Liver (tissue), 9 donors: ENCODE results near the gene SH3PXD2B. TPM values are rescaled to one million over a fixed set of nuclear protein-coding genes. Genes with fewer than 3 reads are reported as not detected.

ENCODE experiments used
- DNase-seq: peaks from one replicate; pipeline ENCODE4 v3.0.0-alpha.2; 2017; ENCODE audit warnings: low spot score
- H3K27ac ChIP-seq, 2 donors: one replicate each; pipeline ENCODE4 v1.7.0; 2013; ENCODE audit warnings: inconsistent platforms in 2 of 2, low read length in 2 of 2, control low read depth in 1 of 2, low read depth in 1 of 2, mild to moderate bottlenecking in 1 of 2
- H3K27me3 ChIP-seq, 4 donors: one replicate each; pipeline versions ENCODE4 v1.6.1 to v1.7.0; 2013; ENCODE audit warnings: low read length in 3 of 4, inconsistent platforms in 1 of 4, mild to moderate bottlenecking in 1 of 4, moderate library complexity in 1 of 4; ENCODE audit not compliant: control insufficient read depth in 4 of 4, insufficient read depth in 4 of 4
- H3K36me3 ChIP-seq, 4 donors: one replicate each; pipeline versions ENCODE4 v1.6.1 to v1.7.0; 2013; ENCODE audit warnings: low read length in 3 of 4, mild to moderate bottlenecking in 3 of 4, low read depth in 1 of 4, moderate library complexity in 1 of 4; ENCODE audit not compliant: control insufficient read depth in 4 of 4, insufficient read depth in 3 of 4
- H3K4me1 ChIP-seq, 4 donors: one replicate each; pipeline versions ENCODE4 v1.6.1 to v1.7.0; 2013; ENCODE audit warnings: low read length in 3 of 4, mild to moderate bottlenecking in 3 of 4, moderate library complexity in 1 of 4; ENCODE audit not compliant: control insufficient read depth in 4 of 4, insufficient read depth in 4 of 4
- H3K4me3 ChIP-seq, 3 donors: one replicate each; pipeline versions ENCODE4 v1.6.1 to v1.7.0; 2013; ENCODE audit warnings: low read length in 3 of 3, control low read depth in 1 of 3, low read depth in 1 of 3, mild to moderate bottlenecking in 1 of 3
- H3K9ac ChIP-seq, 2 donors: one replicate each; pipeline ENCODE4 v1.7.0; 2013; ENCODE audit warnings: low read length in 2 of 2, mild to moderate bottlenecking in 2 of 2, moderate library complexity in 2 of 2, control low read depth in 1 of 2, low read depth in 1 of 2
- H3K9me3 ChIP-seq, 4 donors: one replicate each; pipeline versions ENCODE4 v1.6.1 to v1.7.0; 2013; ENCODE audit warnings: low read length in 3 of 4; ENCODE audit not compliant: control insufficient read depth in 4 of 4
- EGR1 ChIP-seq, 2 donors: IDR thresholded peaks; 2 replicates each; pipeline ENCODE4 v1.6.1; 2016 to 2018; ENCODE audit warnings: antibody characterized with exemption in 2 of 2, low read depth in 2 of 2
- FOXA1 ChIP-seq: IDR thresholded peaks from 2 replicates; pipeline ENCODE4 v1.6.1; 2016; ENCODE audit warnings: antibody characterized with exemption
- FOXA2 ChIP-seq: IDR thresholded peaks from 2 replicates; pipeline ENCODE4 v1.6.1; 2016; ENCODE audit warnings: antibody characterized with exemption
- GABPA ChIP-seq, 2 donors: IDR thresholded peaks in 1 of 2; conservative IDR thresholded peaks in 1 of 2; 2 replicates each; pipeline ENCODE4 v1.6.1; 2016; ENCODE audit warnings: antibody characterized with exemption in 2 of 2, mild to moderate bottlenecking in 1 of 2, moderate library complexity in 1 of 2
- HNF4A ChIP-seq, 2 donors: conservative IDR thresholded peaks; 2 replicates each; pipeline ENCODE4 v1.6.1; 2016; ENCODE audit warnings: antibody characterized with exemption in 2 of 2, mild to moderate bottlenecking in 2 of 2
- HNF4G ChIP-seq: IDR thresholded peaks from 2 replicates; pipeline ENCODE4 v1.6.1; 2016; ENCODE audit warnings: antibody characterized with exemption
- JUND ChIP-seq, 2 donors: IDR thresholded peaks; 2 replicates each; pipeline ENCODE4 v1.6.1; 2016; ENCODE audit warnings: antibody characterized with exemption in 2 of 2
- NR2F2 ChIP-seq: IDR thresholded peaks from 2 replicates; pipeline ENCODE4 v1.6.1; 2016; ENCODE audit warnings: antibody characterized with exemption
- RAD21 ChIP-seq, 2 donors: IDR thresholded peaks; 2 replicates each; pipeline ENCODE4 v1.6.1; 2016; ENCODE audit warnings: antibody characterized with exemption in 2 of 2, mild to moderate bottlenecking in 2 of 2
- RXRA ChIP-seq, 2 donors: IDR thresholded peaks; 2 replicates each; pipeline ENCODE4 v1.6.1; 2017 to 2018; ENCODE audit warnings: antibody characterized with exemption in 2 of 2, mild to moderate bottlenecking in 1 of 2
- SP1 ChIP-seq: IDR thresholded peaks from 2 replicates; pipeline ENCODE4 v1.6.1; 2018; ENCODE audit warnings: antibody characterized with exemption, mild to moderate bottlenecking
- YY1 ChIP-seq: IDR thresholded peaks from 2 replicates; pipeline ENCODE4 v1.6.1; 2016; ENCODE audit warnings: antibody characterized with exemption, mild to moderate bottlenecking
- WGBS: extraction: QIAGEN DNeasy Blood & Tissue Kit; methylation state at CpG from one replicate; pipeline ENCODE4 v1.1.7; 2013; 5-methylcytosine and 5-hydroxymethylcytosine counted together
- polyA plus RNA-seq, 2 donors: library from polyadenylated mRNA; stranded (reverse) in 1 of 2; unstranded in 1 of 2; fragments of 200-250 nt in 1 of 2; fragments of >200 nt in 1 of 2; fragmentation: Nextera tagmentation in 1 of 2; extraction: Ambion mirVana in 1 of 2; gene quantifications; one replicate each; pipeline versions ENCODE4 v1.2.1 to v1.2.3, GENCODE V29; 2013 to 2015
- total RNA-seq, 2 donors: library from RNA; depleted of rRNA; stranded (reverse); fragments of >200 nt; gene quantifications; one replicate each; pipeline ENCODE4 v1.2.3, GENCODE V29; 2014
- TF ChIP-seq, protein P1 (sequence below): IDR thresholded peaks from 2 replicates; pipeline ENCODE4 v1.6.1; 2016; ENCODE audit warnings: antibody characterized with exemption
- TF ChIP-seq, protein P2 (sequence below): fragments of 150-350 bp; IDR thresholded peaks from 2 replicates; pipeline ENCODE4 v1.5.1; 2017; ENCODE audit warnings: improper control_type of control experiment, low read depth, low read length; ENCODE audit not compliant: missing input control
- TF ChIP-seq, protein P3 (sequence below): IDR thresholded peaks from 2 replicates; pipeline ENCODE4 v1.6.1; 2016; ENCODE audit warnings: antibody characterized with exemption
- TF ChIP-seq, protein P4 (sequence below): IDR thresholded peaks from 2 replicates; pipeline ENCODE4 v1.6.1; 2016; ENCODE audit warnings: antibody characterized with exemption, mild to moderate bottlenecking
- donor health status: healthy.
- donor health status: healthy.
- donor health status: healthy.
- donor health status: healthy.
- donor health status: healthy.

The SH3PXD2B gene
- total and polyA plus RNA-seq, 4 donors, result 1.1 to 3.3 (median 2.2) TPM

DNA sequence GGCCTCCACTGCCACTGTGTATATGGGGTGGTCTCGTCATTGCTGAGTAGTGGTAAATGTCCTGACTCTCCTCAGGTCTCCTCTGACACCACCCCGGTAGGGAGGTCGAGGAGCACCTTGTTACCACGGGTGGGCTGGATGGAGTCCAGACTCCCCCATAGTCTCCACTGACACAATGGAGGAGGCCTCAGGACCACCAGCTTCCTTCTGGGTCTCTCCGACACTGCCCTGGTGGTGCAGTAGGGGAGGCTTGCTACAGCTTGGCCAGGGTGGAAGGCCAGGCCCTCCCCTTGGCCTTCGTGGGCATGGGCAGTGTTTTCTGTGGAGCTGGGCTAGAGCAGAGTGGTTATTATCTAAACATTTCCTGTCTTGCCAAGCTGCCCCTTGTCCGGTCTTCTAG lies 15.4 kb upstream of the SH3PXD2B start (continued):
- TF ChIP-seq GABPA (IDR thresholded peaks at IDR 0.05 in 1 of 2, conservative IDR thresholded peaks at IDR 0.05 in 1 of 2), result no peak
- no peak for TF ChIP-seq FOXA2
- TF ChIP-seq RAD21 (IDR thresholded peaks at IDR 0.05), result no peak
- TF ChIP-seq, protein P1, sequence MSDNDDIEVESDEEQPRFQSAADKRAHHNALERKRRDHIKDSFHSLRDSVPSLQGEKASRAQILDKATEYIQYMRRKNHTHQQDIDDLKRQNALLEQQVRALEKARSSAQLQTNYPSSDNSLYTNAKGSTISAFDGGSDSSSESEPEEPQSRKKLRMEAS, result no peak
- TF ChIP-seq YY1, result no peak

DNA sequence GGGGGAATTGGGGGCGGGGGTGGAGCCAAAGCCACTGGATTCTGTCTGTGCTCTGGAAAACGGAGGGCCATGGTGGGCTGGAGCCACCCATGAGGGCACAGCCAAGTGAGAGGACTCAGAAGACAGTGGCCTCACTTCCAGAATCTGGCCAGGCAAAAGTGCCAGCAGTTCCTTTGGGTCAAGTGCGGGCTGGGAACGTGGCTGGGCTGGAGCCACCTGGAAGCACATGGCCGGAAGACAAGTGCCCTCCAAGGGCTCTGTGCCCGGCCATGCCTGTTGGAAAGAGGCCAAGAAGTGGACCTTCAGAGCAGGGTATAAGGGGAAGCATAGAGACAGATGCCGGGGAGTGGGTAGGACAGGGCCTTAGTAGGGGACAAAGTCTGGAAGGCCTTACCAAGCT lies 11.7 kb upstream of the SH3PXD2B start:
- Histone ChIP-seq H3K4me3 (no peak overlapping the region), H3K27ac (no peak overlapping the region), H3K9ac (no peak overlapping the region), H3K9me3 (no peaks in the 10 kb centered on the region), H3K4me1 (no peaks in the 10 kb centered on the region), H3K36me3 (no peaks in the 10 kb centered on the region), H3K27me3 (no peaks in the 10 kb centered on the region)
- no peak for DNase-seq
- WGBS, result 92% methylated on average over 7 of the region's 7 CpGs
- TF ChIP-seq RXRA (IDR thresholded peaks at IDR 0.05) (no peak), GABPA (IDR thresholded peaks at IDR 0.05 in 1 of 2, conservative IDR thresholded peaks at IDR 0.05 in 1 of 2) (no peak), FOXA2 (no peak), SP1 (no peak), RAD21 (IDR thresholded peaks at IDR 0.05) (no peak), EGR1 (IDR thresholded peaks at IDR 0.05; ENCODE audit: low read depth in 2 of 2) (no peak), HNF4G (no peak)
- TF ChIP-seq, protein P1, result no peak

DNA sequence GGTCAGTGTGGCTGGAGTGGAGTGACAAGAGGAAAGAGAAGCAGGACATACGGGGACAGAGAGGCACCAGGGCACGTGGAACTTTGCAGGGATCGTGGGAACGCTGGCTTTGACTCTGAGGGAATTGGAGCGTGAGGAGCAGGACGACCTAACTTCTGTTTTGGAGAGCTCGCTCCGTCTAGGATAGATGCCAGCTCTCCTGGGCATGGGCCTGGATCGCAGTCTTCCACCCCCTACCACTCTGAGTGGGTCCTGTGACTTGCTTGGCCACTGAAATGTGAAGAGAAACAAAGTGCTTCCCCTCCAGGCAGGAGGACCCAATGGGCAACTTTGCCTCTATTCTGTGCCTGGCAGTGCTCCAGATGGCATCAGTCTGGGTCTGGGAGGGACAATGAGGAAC lies 8.7 kb upstream of the SH3PXD2B start:
- Histone ChIP-seq H3K27me3 (no peaks in the 10 kb centered on the region), H3K36me3 (no peaks in the 10 kb centered on the region), H3K9ac (no peak overlapping the region), H3K27ac (no peak overlapping the region), H3K9me3 (no peaks in the 10 kb centered on the region), H3K4me1 (no peaks in the 10 kb centered on the region), H3K4me3 (no peak overlapping the region)
- TF ChIP-seq, protein P2, sequence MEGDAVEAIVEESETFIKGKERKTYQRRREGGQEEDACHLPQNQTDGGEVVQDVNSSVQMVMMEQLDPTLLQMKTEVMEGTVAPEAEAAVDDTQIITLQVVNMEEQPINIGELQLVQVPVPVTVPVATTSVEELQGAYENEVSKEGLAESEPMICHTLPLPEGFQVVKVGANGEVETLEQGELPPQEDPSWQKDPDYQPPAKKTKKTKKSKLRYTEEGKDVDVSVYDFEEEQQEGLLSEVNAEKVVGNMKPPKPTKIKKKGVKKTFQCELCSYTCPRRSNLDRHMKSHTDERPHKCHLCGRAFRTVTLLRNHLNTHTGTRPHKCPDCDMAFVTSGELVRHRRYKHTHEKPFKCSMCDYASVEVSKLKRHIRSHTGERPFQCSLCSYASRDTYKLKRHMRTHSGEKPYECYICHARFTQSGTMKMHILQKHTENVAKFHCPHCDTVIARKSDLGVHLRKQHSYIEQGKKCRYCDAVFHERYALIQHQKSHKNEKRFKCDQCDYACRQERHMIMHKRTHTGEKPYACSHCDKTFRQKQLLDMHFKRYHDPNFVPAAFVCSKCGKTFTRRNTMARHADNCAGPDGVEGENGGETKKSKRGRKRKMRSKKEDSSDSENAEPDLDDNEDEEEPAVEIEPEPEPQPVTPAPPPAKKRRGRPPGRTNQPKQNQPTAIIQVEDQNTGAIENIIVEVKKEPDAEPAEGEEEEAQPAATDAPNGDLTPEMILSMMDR, result no peak
- no peak for TF ChIP-seq HNF4A (conservative IDR thresholded peaks at IDR 0.05)
- TF ChIP-seq, protein P3, sequence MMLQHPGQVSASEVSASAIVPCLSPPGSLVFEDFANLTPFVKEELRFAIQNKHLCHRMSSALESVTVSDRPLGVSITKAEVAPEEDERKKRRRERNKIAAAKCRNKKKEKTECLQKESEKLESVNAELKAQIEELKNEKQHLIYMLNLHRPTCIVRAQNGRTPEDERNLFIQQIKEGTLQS, result no peak
- no peak for TF ChIP-seq FOXA1
- TF ChIP-seq RXRA (IDR thresholded peaks at IDR 0.05), result no peak
- TF ChIP-seq YY1, result no peak
- TF ChIP-seq HNF4G, result no peak
- TF ChIP-seq, protein P4, sequence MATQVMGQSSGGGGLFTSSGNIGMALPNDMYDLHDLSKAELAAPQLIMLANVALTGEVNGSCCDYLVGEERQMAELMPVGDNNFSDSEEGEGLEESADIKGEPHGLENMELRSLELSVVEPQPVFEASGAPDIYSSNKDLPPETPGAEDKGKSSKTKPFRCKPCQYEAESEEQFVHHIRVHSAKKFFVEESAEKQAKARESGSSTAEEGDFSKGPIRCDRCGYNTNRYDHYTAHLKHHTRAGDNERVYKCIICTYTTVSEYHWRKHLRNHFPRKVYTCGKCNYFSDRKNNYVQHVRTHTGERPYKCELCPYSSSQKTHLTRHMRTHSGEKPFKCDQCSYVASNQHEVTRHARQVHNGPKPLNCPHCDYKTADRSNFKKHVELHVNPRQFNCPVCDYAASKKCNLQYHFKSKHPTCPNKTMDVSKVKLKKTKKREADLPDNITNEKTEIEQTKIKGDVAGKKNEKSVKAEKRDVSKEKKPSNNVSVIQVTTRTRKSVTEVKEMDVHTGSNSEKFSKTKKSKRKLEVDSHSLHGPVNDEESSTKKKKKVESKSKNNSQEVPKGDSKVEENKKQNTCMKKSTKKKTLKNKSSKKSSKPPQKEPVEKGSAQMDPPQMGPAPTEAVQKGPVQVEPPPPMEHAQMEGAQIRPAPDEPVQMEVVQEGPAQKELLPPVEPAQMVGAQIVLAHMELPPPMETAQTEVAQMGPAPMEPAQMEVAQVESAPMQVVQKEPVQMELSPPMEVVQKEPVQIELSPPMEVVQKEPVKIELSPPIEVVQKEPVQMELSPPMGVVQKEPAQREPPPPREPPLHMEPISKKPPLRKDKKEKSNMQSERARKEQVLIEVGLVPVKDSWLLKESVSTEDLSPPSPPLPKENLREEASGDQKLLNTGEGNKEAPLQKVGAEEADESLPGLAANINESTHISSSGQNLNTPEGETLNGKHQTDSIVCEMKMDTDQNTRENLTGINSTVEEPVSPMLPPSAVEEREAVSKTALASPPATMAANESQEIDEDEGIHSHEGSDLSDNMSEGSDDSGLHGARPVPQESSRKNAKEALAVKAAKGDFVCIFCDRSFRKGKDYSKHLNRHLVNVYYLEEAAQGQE, result no peak
- no peak for TF ChIP-seq FOXA2
- TF ChIP-seq, protein P1, result no peak
- no peak for TF ChIP-seq NR2F2
- TF ChIP-seq JUND (IDR thresholded peaks at IDR 0.05), result no peak
- TF ChIP-seq SP1, result no peak
- TF ChIP-seq RAD21 (IDR thresholded peaks at IDR 0.05), result no peak
- TF ChIP-seq GABPA (IDR thresholded peaks at IDR 0.05 in 1 of 2, conservative IDR thresholded peaks at IDR 0.05 in 1 of 2), result no peak
- no peak for DNase-seq
- 90% methylated on average over 9 of the region's 9 CpGs for WGBS
